Fibroblast of lung (primary cell): Measurements from ENCODE around the gene CTDSP1. TPM values are rescaled to one million over a fixed set of nuclear protein-coding genes. Genes with fewer than 3 reads are reported as not detected.

ENCODE experiments used
- DNase-seq, 2 donors: peaks; one replicate each; pipeline versions ENCODE4 v3.0.0 to v3.0.0-alpha.2; 2010; ENCODE audit warnings: low read depth in 2 of 2
- H2AFZ ChIP-seq: 2 replicates; pipeline ENCODE4 v1.5.1; 2012; ENCODE audit warnings: low read length, control low read depth, inconsistent platforms
- H3K27ac ChIP-seq: 2 replicates; pipeline ENCODE4 v1.5.1; 2011; ENCODE audit warnings: low read length, control low read depth; ENCODE audit not compliant: insufficient read depth
- H3K27me3 ChIP-seq: 2 replicates; pipeline ENCODE4 v1.5.1; 2011; ENCODE audit warnings: mild to moderate bottlenecking, low read length; ENCODE audit not compliant: control insufficient read depth, insufficient read depth
- H3K36me3 ChIP-seq: 2 replicates; pipeline ENCODE4 v1.5.1; 2011; ENCODE audit warnings: low read length; ENCODE audit not compliant: control insufficient read depth, insufficient read depth
- H3K4me1 ChIP-seq: 2 replicates; pipeline ENCODE4 v1.5.1; 2011; ENCODE audit warnings: low read length; ENCODE audit not compliant: control insufficient read depth, insufficient read depth; ENCODE audit errors: extremely low read depth
- H3K4me2 ChIP-seq: 2 replicates; pipeline ENCODE4 v1.5.1; 2011; ENCODE audit warnings: low read length, control low read depth; ENCODE audit not compliant: insufficient read depth; ENCODE audit errors: extremely low read depth
- H3K4me3 ChIP-seq, 4 experiments: fragments of 200-600 bp in 1 of 4; sonication (generic) in 1 of 4; replicated peaks in 1 of 4; 2 replicates each; pipeline ENCODE4 v1.5.1; 2011 to 2016; ENCODE audit warnings: low read length in 4 of 4, low read depth in 3 of 4, mild to moderate bottlenecking in 3 of 4, control low read depth in 2 of 4, inconsistent platforms in 1 of 4, mixed read lengths in 1 of 4; ENCODE audit not compliant: insufficient read depth in 1 of 4; ENCODE audit errors: control extremely low read depth in 1 of 4
- H3K79me2 ChIP-seq: 2 replicates; pipeline ENCODE4 v1.5.1; 2012; ENCODE audit warnings: mild to moderate bottlenecking, low read length, inconsistent platforms; ENCODE audit not compliant: control insufficient read depth, insufficient read depth
- H3K9ac ChIP-seq: 2 replicates; pipeline ENCODE4 v1.5.1; 2011; ENCODE audit warnings: mild to moderate bottlenecking, low read length, control low read depth; ENCODE audit not compliant: insufficient read depth
- H3K9me3 ChIP-seq: 2 replicates; pipeline ENCODE4 v1.5.1; 2012; ENCODE audit warnings: low read depth, low read length; ENCODE audit not compliant: control insufficient read depth, insufficient read depth
- H4K20me1 ChIP-seq: 2 replicates; pipeline ENCODE4 v1.5.1; 2011; ENCODE audit warnings: low read length; ENCODE audit not compliant: control insufficient read depth, insufficient read depth; ENCODE audit errors: extremely low read depth
- CTCF ChIP-seq, 2 donors: IDR thresholded peaks in 1 of 2; conservative IDR thresholded peaks in 1 of 2; 1 replicate in 1 of 2; 2 replicates in 1 of 2; pipeline ENCODE4 v1.5.1; 2011 to 2012; ENCODE audit warnings: low read length in 2 of 2, control low read depth in 1 of 2, inconsistent platforms in 1 of 2, low read depth in 1 of 2, mild to moderate bottlenecking in 1 of 2
- EZH2 ChIP-seq: IDR thresholded peaks from 2 replicates; pipeline ENCODE4 v1.5.1; 2012; ENCODE audit warnings: low read length, control low read depth, mild to moderate bottlenecking; ENCODE audit errors: missing control alignments
- polyA plus RNA-seq, 2 donors: library from polyadenylated mRNA; depleted of rRNA in 1 of 2; stranded (reverse) in 1 of 2; unstranded in 1 of 2; fragments of >200 nt; gene quantifications; 2 replicates each; pipeline ENCODE4 v1.2.1, GENCODE V29; 2011 to 2012; ENCODE audit warnings: missing spikeins in 1 of 2
- total RNA-seq: library from RNA; depleted of rRNA; stranded (reverse); fragments of >200 nt; gene quantifications from 2 replicates; pipeline ENCODE4 v1.2.1, GENCODE V29; 2014

Gene CTDSP1
- total and polyA plus RNA-seq, 2 donors (not counting 1 experiment from before 2014, with no cell fraction given), result 45.4 to 69.6 TPM

- H3K9me3 ChIP-seq, result no peaks in the 10 kb centered on the region
- no peaks in the 10 kb centered on the region for H3K27me3 ChIP-seq
- no peak overlapping the region for H2AFZ ChIP-seq
- no peak for TF ChIP-seq EZH2
- TF ChIP-seq CTCF (conservative IDR thresholded peaks at IDR 0.05 in 1 of 2, IDR thresholded peaks at IDR 0.05 in 1 of 2; ENCODE audit: low read depth in 1 of 2, low read length in 2 of 2), result no peak
- no peak overlapping the region for H3K4me3 ChIP-seq
- no peak overlapping the region for H3K4me2 ChIP-seq
- no peak overlapping the region for H3K27ac ChIP-seq
- no peak overlapping the region for H3K9ac ChIP-seq
- DNase-seq, result no peak
- H3K36me3 ChIP-seq, result no peaks in the 10 kb centered on the region
- no peaks in the 10 kb centered on the region for H3K4me1 ChIP-seq
- H4K20me1 ChIP-seq, result no peaks in the 10 kb centered on the region
- H3K79me2 ChIP-seq, result no peaks in the 10 kb centered on the region
Observed at GRCh38 chr2:218363736-218364135, 35.9 kb upstream of the CTDSP1 start.

GRCh38 chr2:218364196-218364595 lies 35.5 kb upstream of the CTDSP1 start:
- no peak overlapping the region for H3K27ac ChIP-seq
- H3K79me2 ChIP-seq, result no peaks in the 10 kb centered on the region
- H3K4me3 ChIP-seq, result no peak overlapping the region
- H3K9me3 ChIP-seq, result no peaks in the 10 kb centered on the region
- H3K4me2 ChIP-seq, result no peak overlapping the region
- H3K9ac ChIP-seq, result no peak overlapping the region
- no peaks in the 10 kb centered on the region for H4K20me1 ChIP-seq
- no peak for DNase-seq
- H3K36me3 ChIP-seq, result no peaks in the 10 kb centered on the region
- TF ChIP-seq EZH2 (no peak), CTCF (conservative IDR thresholded peaks at IDR 0.05 in 1 of 2, IDR thresholded peaks at IDR 0.05 in 1 of 2; ENCODE audit: low read depth in 1 of 2, low read length in 2 of 2) (no peak)
- no peak overlapping the region for H2AFZ ChIP-seq
- H3K4me1 ChIP-seq, result no peaks in the 10 kb centered on the region
- H3K27me3 ChIP-seq, result no peaks in the 10 kb centered on the region

GRCh38 chr2:218366621-218367414 lies 32.9 kb upstream of the CTDSP1 start:
- H3K4me1 ChIP-seq, result no peaks in the 10 kb centered on the region
- no peaks in the 10 kb centered on the region for H3K27me3 ChIP-seq
- H3K27ac ChIP-seq, result no peak overlapping the region
- H3K79me2 ChIP-seq, result no peaks in the 10 kb centered on the region
- H3K4me2 ChIP-seq, result no peak overlapping the region
- no peaks in the 10 kb centered on the region for H3K9me3 ChIP-seq
- DNase-seq, result no peak
- no peaks in the 10 kb centered on the region for H3K36me3 ChIP-seq
- no peak overlapping the region for H2AFZ ChIP-seq
- no peak overlapping the region for H3K9ac ChIP-seq
- TF ChIP-seq CTCF (conservative IDR thresholded peaks at IDR 0.05 in 1 of 2, IDR thresholded peaks at IDR 0.05 in 1 of 2; ENCODE audit: low read depth in 1 of 2, low read length in 2 of 2) (no peak), EZH2 (no peak)
- H3K4me3 ChIP-seq, result peak overlapping the region in 2 of 4 experiments; percentile 49 to 57
- H4K20me1 ChIP-seq, result no peaks in the 10 kb centered on the region
